ENCODE results near the gene FAF1.

DNA sequence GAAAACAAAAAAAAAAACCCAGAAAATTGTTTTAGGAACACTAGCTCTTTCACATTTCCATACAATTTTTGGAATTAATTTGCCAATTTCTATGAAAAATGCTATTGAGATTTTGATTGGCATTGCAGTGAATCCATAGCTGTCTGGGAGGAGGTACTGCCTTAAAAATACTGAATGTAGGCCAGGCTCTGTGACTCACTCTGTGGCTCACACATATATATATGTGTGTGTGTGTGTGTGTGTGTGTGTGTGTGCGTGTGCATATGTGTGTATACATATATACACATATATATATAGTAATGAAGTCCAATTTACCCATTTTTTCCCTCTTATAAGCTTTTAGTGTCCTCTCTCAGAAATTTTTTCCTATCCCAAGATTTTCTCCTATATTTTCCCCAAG is 322.6 kb downstream of the FAF1 start:
- no peak for TF ChIP-seq EP300 (IDR thresholded peaks at IDR 0.05)
- TF ChIP-seq, protein P1, sequence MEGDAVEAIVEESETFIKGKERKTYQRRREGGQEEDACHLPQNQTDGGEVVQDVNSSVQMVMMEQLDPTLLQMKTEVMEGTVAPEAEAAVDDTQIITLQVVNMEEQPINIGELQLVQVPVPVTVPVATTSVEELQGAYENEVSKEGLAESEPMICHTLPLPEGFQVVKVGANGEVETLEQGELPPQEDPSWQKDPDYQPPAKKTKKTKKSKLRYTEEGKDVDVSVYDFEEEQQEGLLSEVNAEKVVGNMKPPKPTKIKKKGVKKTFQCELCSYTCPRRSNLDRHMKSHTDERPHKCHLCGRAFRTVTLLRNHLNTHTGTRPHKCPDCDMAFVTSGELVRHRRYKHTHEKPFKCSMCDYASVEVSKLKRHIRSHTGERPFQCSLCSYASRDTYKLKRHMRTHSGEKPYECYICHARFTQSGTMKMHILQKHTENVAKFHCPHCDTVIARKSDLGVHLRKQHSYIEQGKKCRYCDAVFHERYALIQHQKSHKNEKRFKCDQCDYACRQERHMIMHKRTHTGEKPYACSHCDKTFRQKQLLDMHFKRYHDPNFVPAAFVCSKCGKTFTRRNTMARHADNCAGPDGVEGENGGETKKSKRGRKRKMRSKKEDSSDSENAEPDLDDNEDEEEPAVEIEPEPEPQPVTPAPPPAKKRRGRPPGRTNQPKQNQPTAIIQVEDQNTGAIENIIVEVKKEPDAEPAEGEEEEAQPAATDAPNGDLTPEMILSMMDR (IDR thresholded peaks at IDR 0.05): no peak
- TF ChIP-seq POLR2A (IDR thresholded peaks at IDR 0.05): no peak

Data from tibial nerve (tissue), 4 donors.